Midbrain (tissue), 1 donor: ENCODE results near the gene PFDN4.

ENCODE experiments used
- DNase-seq: peaks from one replicate; lab custom pipeline; 2025; lab: John Stamatoyannopoulos, UW

PFDN4 gene

DNA sequence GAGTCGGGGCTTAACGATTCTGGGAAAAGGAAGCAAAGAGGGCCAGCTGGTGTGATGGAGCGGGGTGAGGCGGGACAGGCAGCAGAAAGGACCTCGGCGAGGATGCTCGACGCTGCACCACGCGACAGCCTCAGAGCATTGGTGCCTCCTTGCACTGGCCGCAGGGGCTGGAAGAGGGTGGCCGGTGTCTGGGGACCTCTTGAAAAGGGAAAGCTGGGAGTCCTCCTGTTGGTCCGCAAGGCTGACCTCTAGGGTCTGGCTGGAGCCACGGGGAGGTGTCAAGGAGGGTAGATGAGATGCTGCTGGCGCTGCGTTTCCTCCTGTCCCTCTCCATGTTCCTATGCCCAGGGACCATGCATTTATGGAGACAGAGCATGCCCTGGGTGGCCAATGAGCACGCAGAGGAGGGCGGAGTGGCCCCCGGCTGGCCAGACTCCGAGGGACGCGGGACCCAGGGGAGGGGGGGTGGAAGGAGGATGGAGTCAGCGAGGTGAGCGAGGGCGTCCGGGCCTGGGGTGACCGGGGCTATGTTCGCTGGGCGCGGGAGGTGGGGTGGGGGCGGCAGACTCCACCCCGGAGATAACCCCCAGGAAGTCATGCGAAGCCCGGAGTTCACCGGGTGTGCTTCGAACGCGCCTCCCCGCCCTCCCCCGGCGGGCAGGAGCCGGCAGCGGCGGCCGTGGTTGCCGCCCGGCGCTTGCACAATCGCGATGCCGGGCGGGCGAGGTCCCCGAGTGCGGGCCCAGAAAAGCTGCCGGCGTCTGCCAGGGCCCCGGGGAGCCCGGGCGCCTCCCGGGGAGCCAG, 34.0 kb upstream of the PFDN4 start, which contains the start of gene CYP24A1:
TSS of gene CYP24A1 (minus strand) at position 334 of the 804 bp plus-strand sequence. CDS start 407 bp downstream, outside the sequence.
- DNase-seq = no peak

DNA sequence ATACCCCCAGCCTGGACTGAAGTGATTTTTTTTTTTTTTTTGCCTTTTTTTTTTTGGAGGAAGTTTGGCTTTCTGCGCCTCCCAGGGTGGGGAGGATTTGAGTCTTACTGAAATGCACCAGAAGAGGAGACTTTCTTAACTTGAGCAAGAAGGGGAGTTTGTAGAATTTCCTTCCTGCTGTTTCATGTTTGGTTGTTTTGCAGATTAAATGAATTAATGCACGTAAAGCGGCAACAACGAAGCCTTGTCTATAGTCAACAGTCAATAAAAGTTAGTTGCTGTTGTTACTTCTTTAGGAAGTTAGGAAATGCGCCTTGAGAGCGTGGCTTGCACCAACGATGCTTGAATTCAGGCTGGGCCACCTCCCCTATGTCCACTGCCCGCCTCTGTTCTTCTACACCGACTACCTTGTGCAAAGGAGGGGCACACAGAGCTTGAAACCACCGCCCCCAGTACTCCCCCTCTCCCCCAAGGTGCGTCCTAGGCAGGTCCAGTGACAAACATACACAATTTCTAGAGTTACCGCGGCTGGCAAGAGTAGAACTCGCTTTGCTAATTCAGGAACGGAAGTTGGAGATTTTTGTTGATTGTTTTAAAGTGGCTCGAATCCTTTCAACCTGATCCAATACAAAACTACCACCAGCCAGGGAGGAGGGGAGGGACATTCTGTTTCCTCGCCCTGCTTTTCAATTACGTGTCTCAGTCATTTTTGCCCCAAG, 33.3 kb upstream of the PFDN4 start:
- DNase-seq = no peak

DNA sequence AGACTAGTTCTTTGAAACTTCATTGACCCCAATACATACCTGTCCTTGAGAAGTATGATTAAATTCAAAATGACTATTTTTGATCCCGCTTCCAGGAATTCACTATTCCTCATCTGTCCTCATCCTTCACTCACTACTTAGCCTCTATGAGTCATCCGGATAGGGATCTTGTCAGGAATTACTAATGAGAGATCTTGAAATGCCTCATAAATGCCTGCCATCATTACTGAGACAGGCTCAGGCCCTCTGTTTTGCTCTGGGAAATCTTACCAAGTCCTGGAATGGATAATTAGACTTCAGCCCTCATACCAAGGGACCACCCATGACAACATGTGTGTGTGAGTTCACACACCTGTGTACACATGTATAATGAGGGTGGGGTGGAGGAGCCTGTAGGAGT, 31.3 kb upstream of the PFDN4 start:
- no peak for DNase-seq

DNA sequence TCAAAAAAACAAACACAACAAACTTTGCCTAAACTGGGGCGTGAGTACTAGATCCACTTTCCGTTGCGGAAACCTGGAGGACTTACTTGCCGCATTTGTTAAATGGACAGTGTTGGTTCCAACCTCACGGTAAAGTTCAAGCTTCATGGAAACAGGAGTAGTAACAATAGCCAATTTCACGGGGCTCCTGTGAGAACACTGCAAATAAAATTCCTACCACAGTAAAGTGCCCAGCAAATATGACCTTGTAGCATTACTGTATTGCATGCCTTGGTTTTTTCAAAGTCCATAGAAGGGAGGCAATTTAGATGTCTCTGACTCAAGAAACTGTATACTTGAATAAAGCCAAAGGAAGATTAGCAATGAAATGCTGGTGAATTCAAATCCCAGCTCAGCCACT, 30.5 kb upstream of the PFDN4 start:
- no peak for DNase-seq

DNA sequence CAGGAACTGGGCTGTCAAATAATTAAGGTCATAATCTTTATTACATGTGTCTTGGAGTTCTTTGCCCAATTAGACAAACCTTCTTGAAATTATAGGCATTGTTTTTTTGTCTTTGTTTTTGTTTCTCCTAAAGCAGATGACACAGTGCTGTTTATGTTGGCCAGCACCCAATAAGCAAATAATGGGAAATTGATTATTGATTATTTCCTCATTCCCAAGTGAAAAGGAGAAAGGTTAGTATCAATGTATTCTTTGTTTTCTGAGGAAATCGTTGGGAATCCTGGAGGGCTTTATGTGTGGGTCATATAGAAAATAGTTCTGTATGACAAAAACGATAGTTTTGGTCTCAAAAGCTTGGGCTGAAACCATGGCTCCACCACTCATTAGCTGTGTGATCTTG, 29.6 kb upstream of the PFDN4 start:
- DNase-seq = no peak

DNA sequence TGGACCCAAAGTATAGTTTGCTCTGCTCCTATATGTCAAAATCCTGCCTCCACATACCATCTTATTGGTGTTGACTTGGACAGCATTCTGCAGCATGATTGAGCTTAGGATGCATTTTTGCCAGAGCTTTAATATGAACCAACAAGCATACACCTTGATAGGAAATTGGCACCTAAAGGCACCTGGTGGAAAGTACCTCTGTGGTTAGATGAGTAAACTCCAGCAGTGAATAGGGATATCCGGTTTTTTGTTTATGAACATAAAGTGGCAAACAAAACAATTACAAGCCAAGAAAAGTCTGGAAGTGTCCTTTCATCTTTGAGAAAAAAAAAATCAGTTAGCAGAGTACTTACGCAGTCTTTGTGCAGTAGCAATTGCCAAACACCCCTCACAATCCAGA, 27.9 kb upstream of the PFDN4 start:
- DNase-seq = no peak

DNA sequence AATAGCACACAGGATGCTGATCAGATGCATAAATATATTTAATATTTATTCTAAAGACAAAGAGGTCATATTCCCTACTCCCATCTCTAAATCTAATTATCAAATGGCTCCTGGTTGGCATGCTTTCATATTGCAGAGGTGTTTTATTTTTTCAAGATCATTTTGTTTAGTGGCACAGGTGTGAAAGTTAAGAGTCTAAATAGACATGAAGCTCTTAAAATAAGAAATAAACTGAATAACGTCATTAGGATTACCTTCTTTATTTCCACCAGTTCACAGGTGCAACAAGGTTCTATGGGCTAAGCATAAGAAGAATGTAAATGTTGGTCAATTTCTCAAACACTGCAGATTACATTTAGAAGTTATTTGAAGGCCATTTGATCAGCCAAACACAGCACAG, 27.0 kb upstream of the PFDN4 start:
- DNase-seq = no peak

DNA sequence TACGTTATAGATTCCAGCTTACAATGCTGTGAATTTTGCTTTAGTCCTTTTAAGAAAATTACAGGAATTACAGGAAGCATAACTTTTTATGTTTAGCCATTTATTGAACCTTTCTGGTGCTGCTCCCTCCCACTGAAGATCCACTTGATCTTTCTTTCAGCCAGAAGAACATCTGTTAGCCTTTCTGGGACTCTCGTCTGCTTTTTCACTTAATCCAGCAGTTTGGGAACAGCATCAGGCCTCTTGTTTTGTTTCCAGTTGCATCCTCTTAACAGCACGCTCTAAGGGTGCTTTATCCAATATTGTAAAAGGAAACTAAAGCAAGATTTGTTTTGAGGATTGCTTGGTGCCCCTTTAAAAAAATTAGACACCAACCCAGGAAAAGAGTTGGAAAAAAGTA, 23.8 kb upstream of the PFDN4 start:
- DNase-seq = no peak

DNA sequence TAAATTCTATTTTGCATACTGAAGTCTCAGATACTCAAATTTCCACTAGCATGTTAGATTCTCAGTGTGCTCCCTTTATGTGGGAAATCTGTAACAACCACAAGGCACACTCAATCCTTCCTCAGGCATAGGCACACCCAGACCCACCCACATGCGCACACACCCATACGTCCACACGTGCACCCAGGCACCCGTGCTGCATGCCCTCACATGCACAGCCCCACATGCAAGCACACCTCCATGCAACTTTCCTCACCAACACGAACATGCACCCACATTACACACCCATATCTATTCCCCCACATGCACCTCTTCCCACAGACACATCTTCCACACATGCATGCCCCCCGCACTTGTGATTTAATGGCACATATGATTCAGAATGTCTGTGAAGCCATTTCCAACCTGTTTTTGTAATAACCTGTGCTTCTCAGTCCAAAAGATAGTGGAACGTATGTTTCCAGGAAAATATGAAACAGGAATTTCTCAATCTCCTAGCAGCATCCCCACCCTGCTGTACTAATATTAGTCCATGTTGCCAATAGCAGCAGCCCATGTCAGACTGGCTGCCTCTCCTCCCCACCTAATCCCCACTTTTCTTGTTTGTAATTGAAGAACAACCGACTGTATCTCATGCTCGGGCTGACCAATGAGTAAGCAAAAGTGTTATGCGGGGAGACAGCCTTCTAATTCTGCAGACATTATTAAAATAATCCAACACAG, 22.8 kb upstream of the PFDN4 start:
- DNase-seq = no peak

DNA sequence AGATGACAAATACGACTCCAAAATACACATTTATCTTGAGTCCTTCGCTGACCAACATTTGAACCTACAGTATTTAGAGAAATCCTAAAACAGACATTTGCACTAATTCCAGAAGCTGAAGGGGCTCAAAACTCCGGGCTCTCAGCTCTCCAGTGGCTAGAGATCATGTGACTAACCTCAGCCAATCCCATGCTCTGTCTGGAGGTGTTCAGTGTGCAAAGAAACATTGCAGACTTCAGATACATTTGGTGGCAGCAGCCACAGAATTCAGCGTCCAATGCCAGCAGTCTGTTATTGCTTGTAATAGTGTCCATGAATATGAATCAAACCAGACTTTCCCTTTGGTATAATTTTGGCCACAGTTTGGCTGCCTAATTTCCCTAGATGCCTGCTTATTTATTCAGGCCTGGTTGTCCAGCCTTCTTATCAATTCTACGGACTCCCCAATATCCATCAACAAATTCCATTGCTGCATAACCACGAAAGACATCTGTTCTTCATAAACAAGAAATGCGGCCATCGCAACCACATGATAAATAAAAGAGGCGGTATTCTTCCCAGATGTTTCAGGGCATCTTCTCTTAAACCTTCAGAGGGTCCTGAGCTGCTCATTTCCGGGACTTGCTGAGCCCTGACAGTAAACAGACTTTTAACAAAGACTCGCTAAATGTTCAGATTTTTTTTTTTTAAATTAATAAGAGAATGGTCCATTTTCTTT, 19.6 kb upstream of the PFDN4 start:
- DNase-seq = no peak

DNA sequence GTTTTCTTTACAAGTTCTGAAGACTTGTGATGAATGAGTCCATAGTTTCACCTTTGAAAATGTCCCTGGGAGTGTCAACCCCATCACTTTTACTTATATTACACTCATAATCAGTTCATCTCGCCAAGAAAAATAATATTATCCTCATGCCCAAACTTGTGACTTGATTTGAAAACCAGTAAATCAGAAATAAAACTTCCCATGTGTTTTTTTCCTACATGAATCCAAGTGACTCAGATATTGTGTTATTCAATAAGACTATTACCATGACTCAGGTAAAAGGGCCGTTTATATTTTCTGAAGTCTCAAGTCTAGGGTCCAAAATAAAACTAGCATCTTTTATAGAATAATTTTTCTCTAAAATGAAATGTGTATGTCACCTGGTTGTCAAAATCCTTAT, 18.3 kb upstream of the PFDN4 start:
- DNase-seq = no peak

DNA sequence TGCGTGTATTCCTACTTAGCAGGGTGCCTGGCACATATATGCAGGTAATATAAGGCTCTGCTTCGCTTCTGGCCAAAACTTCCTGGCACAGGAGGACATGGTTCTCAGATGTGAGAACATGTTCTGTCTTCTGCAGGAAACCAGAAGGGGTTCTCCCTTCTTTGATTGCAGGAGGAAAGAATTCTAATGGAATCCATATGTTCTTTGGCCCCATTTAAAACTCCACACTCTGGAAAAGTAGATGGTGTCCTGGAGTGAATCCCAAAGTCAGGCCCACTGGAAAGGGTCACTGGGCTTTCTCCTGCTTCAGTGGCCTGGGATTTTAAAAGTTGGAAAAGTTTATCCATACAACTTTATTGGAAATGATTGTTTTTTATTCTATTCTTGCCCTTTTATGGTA, 17.7 kb upstream of the PFDN4 start:
- DNase-seq = no peak

DNA sequence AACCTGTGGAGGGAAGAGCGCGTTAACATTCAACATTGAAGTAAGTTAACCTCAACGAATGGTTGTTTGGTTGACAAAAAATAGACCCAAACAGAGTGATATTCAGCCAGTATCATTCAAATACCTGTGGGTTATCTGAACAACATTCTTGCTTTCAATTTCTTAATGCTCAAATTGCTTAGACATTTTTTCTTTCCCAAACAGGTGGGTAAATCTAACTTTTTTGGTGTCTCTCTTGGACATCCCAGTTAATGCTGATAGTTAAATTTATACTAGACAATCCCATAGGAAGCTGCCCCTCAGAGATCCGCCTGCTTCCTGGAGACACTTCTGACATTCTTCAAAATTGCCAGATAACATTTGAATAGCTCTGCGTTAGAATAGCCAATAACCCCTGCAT, 14.1 kb upstream of the PFDN4 start:
- DNase-seq = no peak

DNA sequence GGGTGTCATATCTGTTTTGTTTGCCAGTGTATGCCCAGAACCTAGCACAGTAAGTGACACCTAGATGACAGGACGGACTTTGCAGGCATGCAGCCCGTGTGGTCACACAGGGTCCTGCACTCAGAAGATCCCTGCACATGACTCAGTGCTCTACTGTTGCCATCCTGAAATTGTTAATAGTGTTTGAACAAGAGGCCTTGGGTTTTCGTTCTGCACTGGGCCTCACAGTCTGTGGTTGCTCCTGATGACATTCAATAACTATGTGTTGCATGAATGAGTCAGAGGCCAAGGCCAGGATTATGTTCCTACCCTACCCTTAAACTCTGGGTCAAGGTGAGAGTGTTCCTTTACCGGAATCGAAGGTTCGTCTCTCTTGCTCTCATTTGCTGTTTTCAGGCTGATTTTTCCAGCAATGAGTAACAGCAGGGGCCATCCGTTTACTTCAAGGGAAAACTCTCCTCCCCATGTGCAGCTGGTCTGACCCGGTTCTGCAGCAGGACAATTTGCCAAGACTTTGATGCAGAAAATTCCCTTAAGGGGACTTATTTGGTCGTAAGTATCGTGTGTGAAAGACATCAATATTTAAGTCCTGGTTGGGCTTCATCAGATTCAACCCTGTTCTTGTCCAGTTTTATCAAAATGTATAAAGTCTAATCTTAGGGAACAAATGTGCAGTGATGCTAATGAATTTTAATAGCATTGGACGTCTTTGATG, 13.0 kb upstream of the PFDN4 start:
- no peak for DNase-seq

DNA sequence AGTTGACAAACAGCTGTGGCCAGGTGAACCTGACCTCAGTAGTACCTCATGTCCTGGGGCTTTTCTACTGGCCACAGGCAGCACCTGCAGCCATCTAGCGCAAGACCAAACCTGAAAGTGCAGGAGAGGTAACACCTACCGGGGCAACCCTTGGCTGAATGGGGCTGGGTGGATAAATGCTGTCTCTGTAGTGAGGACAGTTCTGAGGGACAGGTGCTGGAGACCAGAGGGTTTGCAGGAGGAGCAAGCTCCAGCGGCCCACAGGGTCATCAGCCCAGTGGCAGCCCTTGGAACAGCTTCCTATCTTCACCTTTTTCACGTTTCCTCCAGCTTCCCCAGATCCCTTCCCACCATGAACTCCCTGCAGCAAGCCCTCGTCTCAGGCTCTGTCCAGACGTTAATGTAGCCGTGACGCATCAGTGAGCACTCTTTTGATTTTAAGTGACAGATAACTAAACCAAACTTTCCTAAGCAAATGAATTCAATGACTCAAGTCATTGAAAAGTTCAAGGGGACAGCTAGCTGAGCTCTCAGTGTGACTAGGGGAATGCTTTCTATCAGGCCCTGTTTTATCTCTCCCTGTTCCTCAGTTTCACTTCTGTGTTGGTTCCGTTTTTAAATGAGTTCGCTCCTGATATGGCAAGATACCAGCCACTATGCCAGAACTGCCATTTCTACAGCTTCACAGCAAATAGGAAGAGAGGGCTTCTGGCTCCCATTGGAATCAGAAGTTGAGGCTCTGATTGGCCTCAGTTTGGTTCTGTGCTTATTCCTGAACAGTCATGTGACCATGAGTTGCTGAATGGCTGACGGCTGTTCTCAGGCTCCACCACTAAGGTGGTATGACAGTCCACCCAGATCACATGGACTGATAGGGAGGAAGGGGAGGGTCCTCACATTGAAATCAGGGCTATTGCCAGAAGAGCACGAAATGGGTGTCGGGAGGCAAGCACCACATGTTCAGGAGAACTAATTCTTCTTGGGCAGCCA, 12.1 kb upstream of the PFDN4 start:
- DNase-seq = no peak

DNA sequence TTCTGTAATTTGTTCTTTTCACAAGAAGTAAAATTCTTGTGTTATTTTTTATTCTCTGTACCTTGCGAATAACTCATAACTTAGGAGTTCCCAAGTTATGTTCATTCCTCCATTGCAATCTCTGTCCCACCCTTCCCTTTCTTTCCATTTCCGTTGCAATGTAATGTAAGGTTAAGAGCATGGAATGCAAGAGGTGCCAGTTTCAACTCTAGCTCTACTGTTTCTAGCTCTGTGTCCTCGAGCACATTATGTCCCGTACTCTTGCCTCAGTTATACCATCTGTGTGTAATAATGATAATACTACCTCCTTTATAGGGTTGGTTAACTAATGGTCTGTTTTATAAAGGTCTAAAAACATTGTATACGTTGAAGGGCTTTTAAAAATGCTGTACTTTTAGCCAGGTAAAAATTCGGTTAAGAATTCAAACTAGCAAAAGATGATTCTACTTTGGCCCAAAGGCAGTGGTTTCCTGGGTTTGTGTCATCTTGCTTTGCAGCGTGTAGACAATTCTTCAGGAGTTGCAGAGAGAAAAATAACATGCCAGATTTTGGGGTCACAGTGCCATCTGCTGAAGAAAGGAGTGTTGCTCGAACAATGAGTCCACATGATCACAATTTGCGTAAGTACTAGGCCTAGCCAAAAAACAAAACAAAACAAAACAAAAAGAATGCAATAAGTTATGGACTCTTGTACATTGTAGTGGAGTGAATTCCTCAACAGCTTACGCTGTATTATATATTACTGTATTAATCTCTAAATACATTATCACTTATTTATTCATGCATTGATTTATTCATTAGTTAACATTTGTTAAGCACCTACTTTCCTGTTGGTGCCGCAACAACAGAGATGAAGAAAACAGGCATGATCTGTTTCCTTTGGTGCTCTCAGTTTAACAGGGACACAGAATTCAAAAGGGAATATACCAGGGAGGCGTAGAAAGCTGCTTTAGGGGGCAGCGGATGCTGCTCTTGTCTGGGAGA, 10.0 kb upstream of the PFDN4 start:
- no peak for DNase-seq

DNA sequence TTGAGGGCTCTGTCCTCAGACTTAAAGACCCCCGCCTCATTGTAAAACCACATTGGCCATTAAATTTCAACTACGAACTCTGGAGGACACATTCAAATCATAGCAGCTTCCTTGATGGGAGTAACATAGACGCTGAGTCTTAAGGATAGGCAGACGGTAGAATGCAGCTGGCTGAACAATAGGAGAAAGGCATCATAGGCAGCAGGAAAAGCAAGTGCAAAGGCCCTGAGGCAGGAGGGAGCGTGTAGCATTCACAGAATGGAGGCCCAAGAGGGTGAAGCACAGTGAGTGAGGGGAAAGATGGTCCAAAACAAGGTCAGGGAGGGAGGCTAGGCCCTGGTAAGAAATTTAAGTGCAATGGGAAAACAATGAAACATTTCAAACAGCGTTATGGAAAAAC, 8.6 kb upstream of the PFDN4 start:
- no peak for DNase-seq

DNA sequence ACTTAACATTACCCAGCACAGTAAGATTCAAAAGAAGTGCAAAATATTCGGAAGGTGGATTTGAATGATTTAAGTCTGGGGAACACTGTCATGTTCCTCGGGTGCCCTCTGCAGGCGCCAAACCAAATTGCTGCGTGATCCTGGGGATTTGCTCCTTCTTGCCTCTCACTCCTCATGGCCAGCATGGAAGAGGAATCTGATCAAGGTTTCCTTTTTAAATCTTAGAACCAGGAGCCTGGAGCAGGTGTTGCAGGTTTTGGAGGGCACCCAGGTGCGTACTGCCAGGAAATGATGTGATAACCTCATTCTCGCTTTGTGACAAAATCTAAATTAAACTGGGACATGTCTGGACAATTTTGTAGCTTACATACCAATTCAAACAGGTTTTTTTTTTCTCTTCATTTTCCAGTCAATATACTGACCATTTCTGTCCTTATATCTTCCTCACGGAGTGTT, 8.1 kb upstream of the PFDN4 start:
- peak; percentile 80 for DNase-seq
